A549 (cell line): ENCODE data around the gene LPCAT1.

Source experiments
- KDM1A ChIP-seq: fragments of 200-600 bp; sonication (generic); IDR thresholded peaks from 2 replicates; pipeline ENCODE4 v1.6.1; 2016; ENCODE audit warnings: low read depth, mild to moderate bottlenecking
- MAZ ChIP-seq: fragments of 150-350 bp; IDR thresholded peaks from 2 replicates; pipeline ENCODE4 v1.6.1; 2014; ENCODE audit warnings: antibody characterized with exemption, low read depth, low read length, borderline replicate concordance
- NR3C1 ChIP-seq: fragments of >200 bp; sonication (Bioruptor Twin); formaldehyde crosslinking; IDR thresholded peaks from 3 replicates; pipeline ENCODE4 v1.6.1; 2017
- TF ChIP-seq, protein P1 (sequence below): fragments of >200 bp; sonication (Bioruptor Twin); formaldehyde crosslinking; IDR thresholded peaks from 3 replicates; pipeline ENCODE4 v1.5.1; 2016
- TF ChIP-seq, protein P2 (sequence below): IDR thresholded peaks from 2 replicates; pipeline ENCODE4 v1.6.1; 2012

DNA sequence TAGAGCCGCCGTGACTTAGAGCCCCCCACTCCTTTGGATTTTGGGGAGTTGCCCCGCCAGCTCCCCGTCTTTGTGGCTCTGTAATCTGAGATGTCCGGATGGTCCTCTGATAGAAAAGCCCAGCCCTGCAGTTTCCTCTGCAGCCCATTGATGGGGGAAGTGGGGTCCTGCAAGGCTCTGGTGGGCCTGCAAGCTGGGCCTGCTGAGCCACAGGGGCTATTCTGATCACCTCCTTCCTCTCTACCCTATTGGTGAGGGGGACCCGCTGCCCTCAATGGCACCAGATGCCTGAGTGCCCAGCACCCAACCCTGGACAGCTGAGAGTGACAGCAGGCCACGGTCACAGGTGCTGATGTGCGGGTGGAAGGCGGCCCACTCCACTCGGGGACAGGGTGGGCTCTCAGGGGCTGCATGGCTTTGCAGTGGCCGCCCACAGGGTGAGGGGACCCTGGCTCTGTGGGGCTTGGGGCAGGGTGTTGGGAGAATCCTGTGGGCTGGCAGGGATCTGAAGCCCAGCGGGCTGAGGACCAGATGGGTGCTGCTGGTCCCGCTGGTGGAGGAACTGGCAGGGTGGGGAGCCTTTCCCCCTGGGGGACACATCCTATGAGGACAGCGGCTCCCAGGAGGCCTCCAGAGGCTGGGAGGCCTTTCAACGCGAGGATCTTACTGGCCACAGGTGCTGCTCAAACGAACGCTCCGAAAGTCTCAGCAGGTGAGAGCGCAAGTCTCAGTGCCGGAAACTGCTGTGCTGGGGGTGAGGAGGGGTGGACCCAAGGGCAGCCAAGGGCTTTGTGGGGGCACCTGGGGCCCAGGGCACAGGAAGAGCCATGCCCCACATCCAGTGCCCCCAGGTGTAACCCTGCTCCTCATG is 30.0 kb upstream of the LPCAT1 start:
- TF ChIP-seq NR3C1 = no peak
- TF ChIP-seq MAZ = no peak
- TF ChIP-seq, protein P1, sequence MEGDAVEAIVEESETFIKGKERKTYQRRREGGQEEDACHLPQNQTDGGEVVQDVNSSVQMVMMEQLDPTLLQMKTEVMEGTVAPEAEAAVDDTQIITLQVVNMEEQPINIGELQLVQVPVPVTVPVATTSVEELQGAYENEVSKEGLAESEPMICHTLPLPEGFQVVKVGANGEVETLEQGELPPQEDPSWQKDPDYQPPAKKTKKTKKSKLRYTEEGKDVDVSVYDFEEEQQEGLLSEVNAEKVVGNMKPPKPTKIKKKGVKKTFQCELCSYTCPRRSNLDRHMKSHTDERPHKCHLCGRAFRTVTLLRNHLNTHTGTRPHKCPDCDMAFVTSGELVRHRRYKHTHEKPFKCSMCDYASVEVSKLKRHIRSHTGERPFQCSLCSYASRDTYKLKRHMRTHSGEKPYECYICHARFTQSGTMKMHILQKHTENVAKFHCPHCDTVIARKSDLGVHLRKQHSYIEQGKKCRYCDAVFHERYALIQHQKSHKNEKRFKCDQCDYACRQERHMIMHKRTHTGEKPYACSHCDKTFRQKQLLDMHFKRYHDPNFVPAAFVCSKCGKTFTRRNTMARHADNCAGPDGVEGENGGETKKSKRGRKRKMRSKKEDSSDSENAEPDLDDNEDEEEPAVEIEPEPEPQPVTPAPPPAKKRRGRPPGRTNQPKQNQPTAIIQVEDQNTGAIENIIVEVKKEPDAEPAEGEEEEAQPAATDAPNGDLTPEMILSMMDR = no peak
- TF ChIP-seq, protein P2, sequence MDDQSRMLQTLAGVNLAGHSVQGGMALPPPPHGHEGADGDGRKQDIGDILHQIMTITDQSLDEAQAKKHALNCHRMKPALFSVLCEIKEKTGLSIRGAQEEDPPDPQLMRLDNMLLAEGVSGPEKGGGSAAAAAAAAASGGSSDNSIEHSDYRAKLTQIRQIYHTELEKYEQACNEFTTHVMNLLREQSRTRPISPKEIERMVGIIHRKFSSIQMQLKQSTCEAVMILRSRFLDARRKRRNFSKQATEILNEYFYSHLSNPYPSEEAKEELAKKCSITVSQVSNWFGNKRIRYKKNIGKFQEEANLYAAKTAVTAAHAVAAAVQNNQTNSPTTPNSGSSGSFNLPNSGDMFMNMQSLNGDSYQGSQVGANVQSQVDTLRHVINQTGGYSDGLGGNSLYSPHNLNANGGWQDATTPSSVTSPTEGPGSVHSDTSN = no peak
- TF ChIP-seq KDM1A = no peak
